Measurements from ENCODE around the gene SPTB.

Gene SPTB

GRCh38 chr14:64708148-64709004, 171.3 kb downstream of the SPTB start:
- peak; percentile 77 for DNase-seq (ENCODE audit: low spot score)

- DNase-seq (ENCODE audit: low spot score), result peak; percentile 39
Measured at GRCh38 chr14:64707661-64708060, 172.0 kb downstream of the SPTB start.

GRCh38 chr14:64706593-64707193, 173.0 kb downstream of the SPTB start:
- peak; percentile 91 for DNase-seq (ENCODE audit: low spot score)

- peak; percentile 62 for DNase-seq (ENCODE audit: low spot score)
Measured at GRCh38 chr14:64706119-64706592, 173.6 kb downstream of the SPTB start.

GRCh38 chr14:64705381-64706118, 174.2 kb downstream of the SPTB start:
- peak; percentile 72 for DNase-seq (ENCODE audit: low spot score)

- DNase-seq (ENCODE audit: low spot score), result no peak
Measured at GRCh38 chr14:64704743-64705380, 174.8 kb downstream of the SPTB start.

- DNase-seq (ENCODE audit: low spot score), result peak; percentile 69
Measured at GRCh38 chr14:64704143-64704742, 175.5 kb downstream of the SPTB start, which contains the start of gene PLEKHG3. PLEKHG3 (plus strand) TSS chr14:64704424; CDS start chr14:64727632, 23,208 bp downstream.

GRCh38 chr14:64703395-64704142, 176.1 kb downstream of the SPTB start:
- peak; percentile 45 for DNase-seq (ENCODE audit: low spot score)

GRCh38 chr14:64702493-64703394, 177.0 kb downstream of the SPTB start:
- no peak for DNase-seq (ENCODE audit: low spot score)

GRCh38 chr14:64701660-64702059, 178.0 kb downstream of the SPTB start:
- DNase-seq (ENCODE audit: low spot score), result peak; percentile 86

GRCh38 chr14:64700894-64701293, 178.8 kb downstream of the SPTB start:
- DNase-seq (ENCODE audit: low spot score), result no peak

GRCh38 chr14:64700290-64700689, 179.4 kb downstream of the SPTB start:
- no peak for DNase-seq (ENCODE audit: low spot score)

GRCh38 chr14:64698903-64699302, 180.8 kb downstream of the SPTB start:
- DNase-seq (ENCODE audit: low spot score), result peak; percentile 79

- no peak for DNase-seq (ENCODE audit: low spot score)
Measured at GRCh38 chr14:64696355-64696857, 183.3 kb downstream of the SPTB start.
